Tibial nerve (tissue), 4 donors: ENCODE measurements around the gene CLIC6. TPM values are rescaled to one million over a fixed set of nuclear protein-coding genes. Genes with fewer than 3 reads are reported as not detected.

Experiments
- DNase-seq, 2 donors: peaks; one replicate each; pipeline ENCODE4 v3.0.0-alpha.2; 2019; ENCODE audit warnings: low spot score in 2 of 2
- H3K27ac ChIP-seq, 4 donors: fragments of 200-600 bp; sonication (generic) in 3 of 4; one replicate each; pipeline ENCODE4 v1.5.1; 2017 to 2019; ENCODE audit warnings: mild to moderate bottlenecking in 1 of 4
- H3K27me3 ChIP-seq, 2 donors: fragments of 200-600 bp; sonication (generic) in 1 of 2; one replicate each; pipeline versions ENCODE4 v1.5.1 to v1.6.0; 2017 to 2019
- H3K36me3 ChIP-seq, 3 donors: fragments of 200-600 bp; sonication (generic); one replicate each; pipeline ENCODE4 v1.5.1; 2018 to 2019
- H3K4me1 ChIP-seq, 4 donors: fragments of 200-600 bp; sonication (generic) in 3 of 4; one replicate each; pipeline ENCODE4 v1.5.1; 2017 to 2019
- H3K4me3 ChIP-seq, 4 donors: fragments of 200-600 bp; sonication (generic) in 3 of 4; one replicate each; pipeline ENCODE4 v1.5.1; 2017 to 2019; ENCODE audit warnings: mild to moderate bottlenecking in 1 of 4, moderate library complexity in 1 of 4
- H3K9me3 ChIP-seq, 4 donors: fragments of 200-600 bp; sonication (generic) in 3 of 4; one replicate each; pipeline ENCODE4 v1.5.1; 2017 to 2019
- EP300 ChIP-seq, 2 donors: sonication (generic); formaldehyde crosslinking; IDR thresholded peaks; one replicate each; pipeline ENCODE4 v1.6.1; 2017; ENCODE audit warnings: antibody characterized with exemption in 2 of 2, mild to moderate bottlenecking in 1 of 2
- POLR2A ChIP-seq, 2 donors: fragments of 450-650 bp; IDR thresholded peaks; one replicate each; pipeline ENCODE4 v1.6.1; 2017; ENCODE audit warnings: antibody characterized with exemption in 2 of 2, mild to moderate bottlenecking in 2 of 2, moderate library complexity in 2 of 2
- WGBS, 2 donors: methylation state at CpG; one replicate each; pipeline ENCODE4 v1.1.5; 2018; 5-methylcytosine and 5-hydroxymethylcytosine counted together
- total RNA-seq, 4 donors: library from RNA; depleted of rRNA; stranded (reverse); fragments of >200 nt; gene quantifications; one replicate each; pipeline ENCODE4 v1.1.0, GENCODE V29; 2016
- TF ChIP-seq, protein P1 (sequence below), 5 experiments: fragments of 200-600 bp in 3 of 5; fragments of 450-650 bp in 2 of 5; sonication (generic) in 3 of 5; IDR thresholded peaks; one replicate each; pipeline ENCODE4 v1.5.1; 2016 to 2019; ENCODE audit warnings: antibody characterized with exemption in 5 of 5, mild to moderate bottlenecking in 3 of 5, moderate library complexity in 2 of 5

Gene CLIC6
- total RNA-seq, 4 donors from 2014 or later: 3.3 to 11.6 (median 7.0) TPM

DNA sequence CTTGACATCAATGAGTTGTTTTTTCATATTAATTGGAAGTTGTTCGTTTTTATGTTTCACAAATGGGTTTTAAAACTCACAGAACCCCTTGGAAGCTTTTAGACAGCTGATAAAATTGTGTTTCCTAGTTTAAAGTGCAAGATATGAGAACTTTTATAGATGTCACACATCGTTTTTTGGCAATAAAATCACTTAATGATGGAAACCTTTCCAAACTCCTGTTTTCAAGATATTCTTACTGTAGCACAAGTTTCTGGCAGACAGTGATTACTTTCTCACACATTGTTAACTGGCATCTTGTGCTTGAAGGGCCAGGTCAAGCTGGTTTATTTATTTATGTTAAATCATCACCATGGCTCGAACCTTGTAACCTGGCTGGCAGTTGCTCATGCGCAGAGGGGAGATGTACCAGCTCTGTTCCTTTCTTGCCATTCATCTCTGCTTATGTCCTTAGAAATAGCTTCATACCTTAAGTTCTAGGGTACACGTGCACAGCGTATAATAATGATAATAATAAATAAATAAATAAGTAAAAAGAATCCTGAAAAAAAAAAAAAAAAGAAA is 43.7 kb upstream of the CLIC6 start:
- no peaks in the 10 kb centered on the region for H3K4me1 ChIP-seq
- H3K27ac ChIP-seq: no peak overlapping the region
- WGBS, 2 donors: 70 to 77% methylated on average over 6 of the region's 6 CpGs
- no peak overlapping the region for H3K4me3 ChIP-seq
- H3K27me3 ChIP-seq: no peaks in the 10 kb centered on the region
- no peaks in the 10 kb centered on the region for H3K36me3 ChIP-seq
- TF ChIP-seq, protein P1, sequence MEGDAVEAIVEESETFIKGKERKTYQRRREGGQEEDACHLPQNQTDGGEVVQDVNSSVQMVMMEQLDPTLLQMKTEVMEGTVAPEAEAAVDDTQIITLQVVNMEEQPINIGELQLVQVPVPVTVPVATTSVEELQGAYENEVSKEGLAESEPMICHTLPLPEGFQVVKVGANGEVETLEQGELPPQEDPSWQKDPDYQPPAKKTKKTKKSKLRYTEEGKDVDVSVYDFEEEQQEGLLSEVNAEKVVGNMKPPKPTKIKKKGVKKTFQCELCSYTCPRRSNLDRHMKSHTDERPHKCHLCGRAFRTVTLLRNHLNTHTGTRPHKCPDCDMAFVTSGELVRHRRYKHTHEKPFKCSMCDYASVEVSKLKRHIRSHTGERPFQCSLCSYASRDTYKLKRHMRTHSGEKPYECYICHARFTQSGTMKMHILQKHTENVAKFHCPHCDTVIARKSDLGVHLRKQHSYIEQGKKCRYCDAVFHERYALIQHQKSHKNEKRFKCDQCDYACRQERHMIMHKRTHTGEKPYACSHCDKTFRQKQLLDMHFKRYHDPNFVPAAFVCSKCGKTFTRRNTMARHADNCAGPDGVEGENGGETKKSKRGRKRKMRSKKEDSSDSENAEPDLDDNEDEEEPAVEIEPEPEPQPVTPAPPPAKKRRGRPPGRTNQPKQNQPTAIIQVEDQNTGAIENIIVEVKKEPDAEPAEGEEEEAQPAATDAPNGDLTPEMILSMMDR (IDR thresholded peaks at IDR 0.05): no peak
- no peak for TF ChIP-seq EP300 (IDR thresholded peaks at IDR 0.05)
- no peaks in the 10 kb centered on the region for H3K9me3 ChIP-seq
- DNase-seq: no peak

DNA sequence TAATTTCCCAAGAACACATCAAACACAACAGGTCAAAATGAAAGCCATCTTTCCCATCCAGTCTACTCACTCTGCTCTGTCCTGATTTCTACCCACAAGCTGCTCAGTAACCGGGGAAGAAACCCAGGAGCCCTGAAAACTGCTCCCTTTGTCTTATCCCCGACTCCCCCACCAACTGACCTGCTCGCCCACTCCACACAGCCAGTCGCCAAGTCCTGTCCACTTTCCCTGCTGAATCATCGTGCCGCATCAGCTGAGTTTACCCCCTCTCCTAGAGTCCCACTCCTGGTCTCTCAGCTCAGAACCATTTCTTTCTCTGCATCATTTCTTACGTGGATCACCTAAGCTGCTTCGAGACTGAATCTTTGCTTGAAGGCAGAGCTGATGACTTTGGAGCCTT is 42.7 kb upstream of the CLIC6 start:
- 64 to 77% methylated on average over 8 of the region's 8 CpGs for WGBS, 2 donors
- Histone ChIP-seq H3K9me3 (no peaks in the 10 kb centered on the region), H3K27ac (no peak overlapping the region), H3K36me3 (no peaks in the 10 kb centered on the region), H3K4me3 (no peak overlapping the region), H3K4me1 (no peaks in the 10 kb centered on the region), H3K27me3 (no peaks in the 10 kb centered on the region)
- TF ChIP-seq, protein P1 (IDR thresholded peaks at IDR 0.05): no peak
- no peak for TF ChIP-seq EP300 (IDR thresholded peaks at IDR 0.05)
- no peak for TF ChIP-seq POLR2A (IDR thresholded peaks at IDR 0.05)
- no peak for DNase-seq

DNA sequence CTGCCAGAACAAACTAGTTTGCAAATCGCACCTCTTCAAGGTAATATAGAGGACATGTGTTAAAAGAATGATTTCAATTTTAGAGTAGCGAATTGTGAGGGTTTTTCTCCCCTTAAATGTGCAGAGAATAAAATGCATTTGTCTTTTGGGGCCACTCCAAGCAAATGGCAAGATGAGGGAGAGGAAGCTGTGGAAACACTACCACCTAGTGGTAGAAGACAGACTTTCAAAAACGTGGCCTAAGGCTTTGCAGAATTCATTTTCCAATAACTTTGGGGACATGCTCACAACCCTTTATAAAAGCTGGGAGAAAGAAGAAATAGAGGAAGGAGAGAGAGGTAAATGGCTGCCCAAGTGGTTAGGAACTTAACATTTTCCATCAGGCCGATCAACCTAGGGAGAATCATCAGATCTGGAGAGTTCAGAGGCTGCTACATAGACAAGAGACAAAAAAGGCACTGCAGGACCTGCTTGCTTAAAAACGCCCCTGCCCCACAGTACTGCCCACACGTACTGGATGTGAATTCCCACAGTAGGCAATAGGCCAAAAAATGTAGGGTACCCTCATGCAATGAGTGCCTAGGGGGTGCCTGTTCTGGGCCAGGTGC is 38.2 kb upstream of the CLIC6 start:
- Histone ChIP-seq H3K9me3 (no peaks in the 10 kb centered on the region), H3K4me3 (no peak overlapping the region), H3K4me1 (no peaks in the 10 kb centered on the region), H3K27me3 (no peaks in the 10 kb centered on the region), H3K27ac (no peak overlapping the region), H3K36me3 (no peaks in the 10 kb centered on the region)
- peak in 1 of 2 donors; percentile 49 for DNase-seq
- 9 to 12% methylated on average over 6 of the region's 6 CpGs for WGBS, 2 donors
- TF ChIP-seq, protein P1 (IDR thresholded peaks at IDR 0.05): peak; percentile 64 to 88 (median 79)
- TF ChIP-seq POLR2A (IDR thresholded peaks at IDR 0.05) (no peak), EP300 (IDR thresholded peaks at IDR 0.05) (no peak)

DNA sequence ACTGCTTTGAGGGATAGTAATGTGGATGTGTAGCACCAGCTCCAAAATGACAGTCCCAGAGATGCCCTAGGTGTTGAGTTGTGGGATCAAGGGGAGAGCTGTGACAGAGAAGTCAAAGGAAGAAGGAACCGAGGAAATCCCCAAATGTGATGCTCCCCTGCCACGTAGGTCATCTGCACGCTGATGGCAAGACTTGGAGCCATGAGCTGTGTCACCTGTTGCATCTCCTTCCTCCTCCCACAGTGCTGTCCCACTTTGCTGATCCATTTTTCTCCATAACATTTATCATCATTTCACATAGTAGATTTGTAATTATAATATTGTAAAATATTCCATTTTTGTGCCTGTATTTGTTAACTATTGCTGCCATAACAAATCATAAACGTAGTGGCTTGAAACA is 36.3 kb upstream of the CLIC6 start:
- TF ChIP-seq, protein P1 (IDR thresholded peaks at IDR 0.05): no peak
- TF ChIP-seq EP300 (IDR thresholded peaks at IDR 0.05) (no peak), POLR2A (IDR thresholded peaks at IDR 0.05) (no peak)
- 75 to 87% methylated on average over 4 of the region's 4 CpGs for WGBS, 2 donors

DNA sequence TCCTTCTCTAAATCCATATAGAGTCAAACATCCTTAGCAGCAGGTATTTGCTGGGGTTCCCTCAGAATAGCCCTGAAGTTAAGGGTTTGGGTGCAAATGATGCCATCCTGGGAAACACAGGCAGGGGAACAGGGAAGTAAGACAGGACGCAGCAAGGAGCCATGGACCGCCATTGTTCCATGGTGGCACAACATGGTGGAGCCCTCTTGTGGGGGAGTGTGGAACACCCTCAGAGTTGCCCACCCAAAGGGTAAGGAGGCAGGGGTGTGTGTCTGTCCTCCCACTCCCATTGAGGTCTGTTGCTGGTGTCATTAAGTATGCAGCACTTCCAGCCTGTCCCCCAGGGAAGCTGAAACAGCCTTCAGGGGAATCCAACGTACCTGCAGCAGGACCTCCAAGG is 33.5 kb upstream of the CLIC6 start:
- Histone ChIP-seq H3K4me1 (no peaks in the 10 kb centered on the region), H3K9me3 (no peaks in the 10 kb centered on the region), H3K4me3 (no peak overlapping the region), H3K36me3 (no peaks in the 10 kb centered on the region), H3K27ac (no peak overlapping the region), H3K27me3 (peaks cover 0 to 4% of the 10 kb centered on the region in 2 donors)
- 67 to 72% methylated on average over 3 of the region's 3 CpGs for WGBS, 2 donors
- DNase-seq: no peak
- TF ChIP-seq EP300 (IDR thresholded peaks at IDR 0.05) (no peak), POLR2A (IDR thresholded peaks at IDR 0.05) (no peak)
- TF ChIP-seq, protein P1 (IDR thresholded peaks at IDR 0.05): peak in 1 of 5 experiments; percentile 5

More for the DNA sequence above, 36.3 kb upstream of the CLIC6 start:
- Histone ChIP-seq H3K9me3 (no peaks in the 10 kb centered on the region), H3K36me3 (no peaks in the 10 kb centered on the region), H3K4me3 (no peak overlapping the region), H3K4me1 (no peaks in the 10 kb centered on the region), H3K27me3 (peaks cover 0 to 4% of the 10 kb centered on the region in 2 donors), H3K27ac (no peak overlapping the region)
- DNase-seq: no peak
